ENCODE results near the gene RPS14. TPM values are rescaled to one million over a fixed set of nuclear protein-coding genes. Genes with fewer than 3 reads are reported as not detected.

The RPS14 gene
- polyA plus RNA-seq, 1 of the 3 experiments (the other 2 are of a cell fraction), result 10,227 TPM

GRCh38 chr5:150393096-150393645 is 56.4 kb downstream of the RPS14 start:
- no peaks in the 10 kb centered on the region for H4K20me1 ChIP-seq (ENCODE audit: insufficient read depth)
- H3F3A ChIP-seq (replicated peaks; ENCODE audit: insufficient read depth), result peaks cover 4% of the 10 kb centered on the region
- no peaks in the 10 kb centered on the region for H3K27me3 ChIP-seq (ENCODE audit: insufficient read depth)
- TF ChIP-seq NRF1 (IDR thresholded peaks at IDR 0.05; ENCODE audit: low read depth, low read length) (no peak), YY1 (IDR thresholded peaks at IDR 0.05; ENCODE audit: low read depth) (no peak), RFX5 (IDR thresholded peaks at IDR 0.05; ENCODE audit: low read length) (no peak), POLR2AphosphoS5 (IDR thresholded peaks at IDR 0.05; ENCODE audit: low read depth, low read length) (no peak), RXRA (IDR thresholded peaks at IDR 0.05; ENCODE audit: borderline replicate concordance, low read depth) (no peak), MEF2A (IDR thresholded peaks at IDR 0.05; ENCODE audit: borderline replicate concordance, low read depth) (no peak), CTCF (IDR thresholded peaks at IDR 0.05) (no peak), JUND (IDR thresholded peaks at IDR 0.05) (no peak), TEAD4 (IDR thresholded peaks at IDR 0.05; ENCODE audit: borderline replicate concordance, insufficient read depth) (no peak), USF2 (IDR thresholded peaks at IDR 0.05; ENCODE audit: borderline replicate concordance, low read depth, low read length) (no peak), GABPA (IDR thresholded peaks at IDR 0.05; ENCODE audit: low read depth) (no peak), EP300 (IDR thresholded peaks at IDR 0.05; ENCODE audit: borderline replicate concordance in 1 of 2, low read depth in 1 of 2, low read length in 1 of 2) (no peak), USF1 (IDR thresholded peaks at IDR 0.05; ENCODE audit: borderline replicate concordance, low read depth) (no peak), EZH2phosphoT487 (IDR thresholded peaks at IDR 0.05; ENCODE audit: borderline replicate concordance, low read depth) (no peak), RAD21 (IDR thresholded peaks at IDR 0.05; ENCODE audit: low read length) (no peak), MAX (IDR thresholded peaks at IDR 0.05; ENCODE audit: low read depth) (no peak), FOXJ3 (CRISPR knock-in tag; IDR thresholded peaks at IDR 0.05) (no peak), MXI1 (IDR thresholded peaks at IDR 0.05; ENCODE audit: low read depth, low read length) (no peak), IRF3 (IDR thresholded peaks at IDR 0.05; ENCODE audit: low read depth, low read length) (no peak)
- no peak overlapping the region for H3K9ac ChIP-seq
- H3K36me3 ChIP-seq (replicated peaks in 1 of 2; ENCODE audit: control insufficient read depth in 1 of 2, insufficient read depth in 2 of 2, low read length in 1 of 2), result peaks cover 27 to 89% of the 10 kb centered on the region in 2 experiments
- DNase-seq, result no peak
- ChIA-PET POLR2A (interaction anchor here (1.3 kb wide), 1 partner anchor 11 kb away, joined by 5 read pairs; no protein-coding TSS in a partner anchor), CTCF (no interaction called here)
- H3K27ac ChIP-seq (ENCODE audit: low read depth in 2 of 2, low read length in 1 of 2), result no peak overlapping the region
- WGBS (ENCODE audit: low lambda C conversion rate), result 95% methylated on average over 3 of the region's 3 CpGs
- H3K9me2 ChIP-seq, result no peaks in the 10 kb centered on the region
- H3K4me3 ChIP-seq (ENCODE audit: low read depth in 2 of 2, low read length in 1 of 2), result no peak overlapping the region
- H2AFZ ChIP-seq (ENCODE audit: low read depth), result no peak overlapping the region
- no peak overlapping the region for H3K4me2 ChIP-seq
- no peaks in the 10 kb centered on the region for H3K4me1 ChIP-seq (ENCODE audit: control insufficient read depth in 1 of 2, insufficient read depth in 2 of 2, low read depth in 1 of 2, low read length in 1 of 2)
- no peaks in the 10 kb centered on the region for H3K9me3 ChIP-seq
- H3K79me2 ChIP-seq (ENCODE audit: insufficient read depth), result no peaks in the 10 kb centered on the region

All from SK-N-SH (cell line).